Astrocyte of the spinal cord (primary cell): ENCODE measurements around the gene TCF21.

Source experiments
- DNase-seq: peaks from one replicate; pipeline ENCODE4 v3.0.0; 2011; ENCODE audit warnings: low read depth, low spot score
- H3K4me3 ChIP-seq: 2 replicates; pipeline ENCODE4 v1.5.1; 2011; ENCODE audit warnings: low read depth, mild to moderate bottlenecking, low read length, moderate library complexity
- CTCF ChIP-seq: IDR thresholded peaks from 2 replicates; pipeline ENCODE4 v1.5.1; 2012; ENCODE audit warnings: low read depth, mild to moderate bottlenecking, low read length, inconsistent platforms
- in situ Hi-C: cut with HindIII; loops from 2 replicates; pipeline ENCODE4 v1.10.0; 2017; ENCODE audit warnings: low sequenced_read_pairs

TCF21 gene

GRCh38 chr6:133896344-133896721 lies 7.4 kb downstream of the TCF21 start:
- no peak for TF ChIP-seq CTCF
- DNase-seq: no peak
- in situ Hi-C loops: no loop called here
- no peak overlapping the region for H3K4me3 ChIP-seq

- no peak for TF ChIP-seq CTCF
- in situ Hi-C loops: no loop called here
Observed at GRCh38 chr6:133898263-133898662, 9.3 kb downstream of the TCF21 start.

GRCh38 chr6:133899556-133899955 lies 10.6 kb downstream of the TCF21 start:
- in situ Hi-C loops: no loop called here
- no peak overlapping the region for H3K4me3 ChIP-seq
- no peak for DNase-seq
- TF ChIP-seq CTCF: no peak

More at GRCh38 chr6:133898263-133898662, 9.3 kb downstream of the TCF21 start:
- no peak overlapping the region for H3K4me3 ChIP-seq
- no peak for DNase-seq

GRCh38 chr6:133903855-133904254 lies 14.9 kb downstream of the TCF21 start:
- no peak for DNase-seq
- in situ Hi-C loops: no loop called here
- TF ChIP-seq CTCF: no peak
- H3K4me3 ChIP-seq: no peak overlapping the region

- TF ChIP-seq CTCF: no peak
- in situ Hi-C loops: no loop called here
- no peak overlapping the region for H3K4me3 ChIP-seq
- no peak for DNase-seq
Observed at GRCh38 chr6:133906050-133906449, 17.1 kb downstream of the TCF21 start.

GRCh38 chr6:133916650-133917151 lies 27.8 kb downstream of the TCF21 start:
- TF ChIP-seq CTCF: peak; percentile 90
- in situ Hi-C loops: no loop called here
- no peak overlapping the region for H3K4me3 ChIP-seq
- peak; percentile 91 for DNase-seq

- TF ChIP-seq CTCF: no peak
- DNase-seq: no peak
- in situ Hi-C loops: no loop called here
- no peak overlapping the region for H3K4me3 ChIP-seq
Observed at GRCh38 chr6:133917781-133918180, 28.9 kb downstream of the TCF21 start.
